HG02943 (cell line): ENCODE measurements around the gene HMG20A.
A peak's percentile ranks its signal among the peaks of the same experiment; 100 is the strongest.
"Not testable (repeated sequence)": the region's sequence is repeated elsewhere in the genome, so short reads cannot be mapped to it uniquely, and the experiment has no call there.

Source experiments
- ATAC-seq: cut with Tn5 transposase; IDR thresholded peaks from one replicate; pipeline ENCODE4 v1.9.1; 2021; ENCODE audit warnings: mild to moderate bottlenecking, low read depth, moderate library complexity; ENCODE audit not compliant: unreplicated experiment

The HMG20A gene

GRCh38 chr15:77406173-77406759, 14.4 kb upstream of the HMG20A start:
- not testable (repeated sequence) for ATAC-seq

DNA sequence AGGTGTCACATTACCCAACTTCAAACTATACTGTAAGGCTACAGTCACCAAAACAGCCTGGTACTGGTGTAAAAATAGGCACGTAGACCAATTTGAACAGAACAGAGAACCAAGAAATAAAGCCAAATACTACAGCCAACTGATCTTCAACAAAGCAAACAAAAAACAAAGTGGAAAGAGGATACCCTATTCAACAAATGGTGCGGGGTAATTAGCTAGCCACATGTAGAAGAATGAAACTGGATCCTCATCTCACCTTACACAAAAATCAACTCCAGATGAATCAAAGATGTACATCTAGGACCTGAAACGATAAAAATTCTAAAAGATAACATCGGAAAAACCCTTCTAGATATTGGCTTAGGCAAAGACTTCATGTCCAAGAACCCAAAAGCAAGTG, 13.8 kb upstream of the HMG20A start:
- ATAC-seq: no peak

DNA sequence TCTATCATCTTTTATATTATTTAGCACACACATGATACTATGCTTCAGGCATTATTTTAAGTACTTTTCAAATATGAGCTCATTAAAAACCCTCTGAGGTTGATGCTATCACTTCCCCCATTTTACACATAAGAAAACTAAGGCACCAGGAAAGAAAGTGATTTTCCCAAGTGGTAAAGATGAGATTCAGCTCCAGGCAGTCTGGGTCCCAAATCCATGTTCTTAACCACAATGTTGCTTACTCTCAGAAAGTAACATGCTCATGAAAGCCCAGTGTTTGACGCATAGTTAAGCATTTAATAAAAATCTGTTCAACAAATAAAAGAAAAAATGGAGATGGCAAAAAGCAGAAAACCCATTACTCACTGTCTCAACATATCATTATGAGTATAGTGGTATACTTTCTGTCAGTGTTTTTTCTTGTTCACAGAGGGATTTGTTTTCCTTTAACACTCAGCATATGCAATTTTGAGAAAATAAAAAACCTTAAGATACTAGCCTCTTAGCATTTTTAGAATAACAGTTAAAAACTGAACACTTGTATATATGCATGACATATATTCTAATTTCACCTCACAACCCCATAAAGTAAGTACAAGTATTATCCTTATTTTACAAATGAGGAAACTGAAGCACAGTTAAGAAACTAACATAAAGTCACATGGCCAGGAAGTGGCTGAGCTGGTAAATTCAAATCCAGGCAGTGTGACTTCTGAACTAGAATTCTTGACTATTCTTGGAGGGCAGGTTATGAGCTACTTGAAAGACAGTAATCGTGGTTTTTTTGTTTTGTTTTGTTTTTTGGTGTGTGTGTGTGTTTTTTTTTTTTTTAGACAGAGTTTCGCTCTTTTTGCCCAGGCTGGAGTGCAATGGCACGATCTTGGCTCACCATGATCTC, 11.2 kb upstream of the HMG20A start:
- no peak for ATAC-seq

DNA sequence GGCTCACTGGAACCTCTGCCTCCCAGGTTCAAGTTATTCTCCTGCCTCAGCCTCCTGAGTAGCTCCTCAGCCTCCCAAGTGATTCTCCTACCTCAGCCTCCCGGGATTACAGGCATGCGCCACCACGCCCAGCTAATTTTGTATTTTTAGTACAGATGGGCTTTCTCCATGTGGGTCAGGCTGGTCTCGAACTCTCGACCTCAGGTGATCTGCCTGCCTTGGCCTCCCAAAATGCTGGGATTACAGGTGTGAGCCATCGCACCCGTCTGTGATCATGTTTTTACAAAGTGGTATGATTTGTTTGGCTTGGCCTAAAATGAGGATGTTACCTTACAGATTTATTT, 10.6 kb upstream of the HMG20A start:
- ATAC-seq: not testable (repeated sequence)

DNA sequence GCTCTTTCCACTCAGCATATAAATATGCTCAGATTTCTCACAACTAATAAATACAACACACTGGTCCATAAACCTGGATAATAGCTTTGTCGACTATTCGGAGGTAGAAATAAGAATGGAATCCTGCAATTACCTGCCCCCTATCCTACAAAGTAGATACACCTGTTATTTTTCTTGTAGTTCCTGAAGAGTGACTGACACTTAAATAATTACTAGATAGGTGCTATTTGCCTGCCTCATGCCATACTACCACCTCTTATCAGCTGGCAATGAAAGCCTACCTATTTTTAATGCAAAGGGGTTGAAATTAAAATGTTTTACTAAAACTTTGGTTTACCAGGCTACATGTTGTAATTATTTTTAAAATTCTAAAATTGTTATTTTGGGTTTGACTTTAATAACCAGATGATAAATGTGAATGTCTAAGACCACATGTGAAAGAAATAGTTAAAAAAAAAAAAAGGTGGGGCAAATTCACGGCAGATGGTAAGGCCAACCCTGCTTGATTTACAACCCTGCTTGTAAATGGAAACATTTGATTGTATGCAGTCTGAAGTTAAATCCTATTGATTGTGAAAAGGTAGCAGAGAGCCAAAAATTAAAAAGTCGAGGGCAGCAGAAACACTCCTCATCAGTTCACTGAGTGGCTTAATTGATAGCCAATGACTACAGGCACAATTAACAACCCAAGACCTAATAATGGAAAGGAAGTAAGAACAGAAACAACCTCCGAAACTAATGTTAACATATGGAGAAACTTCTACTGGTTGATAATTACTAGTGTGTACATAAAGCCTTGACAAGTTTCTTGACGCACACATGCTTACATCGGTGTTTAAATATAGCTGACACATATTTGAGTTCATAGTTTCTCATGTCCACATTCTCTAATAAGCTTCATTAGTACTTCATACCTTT, 9.7 kb upstream of the HMG20A start:
- no peak for ATAC-seq

- no peak for ATAC-seq
Observed at GRCh38 chr15:77411619-77411976, 9.1 kb upstream of the HMG20A start.

- ATAC-seq: no peak
Observed at GRCh38 chr15:77412972-77413698, 7.6 kb upstream of the HMG20A start.

DNA sequence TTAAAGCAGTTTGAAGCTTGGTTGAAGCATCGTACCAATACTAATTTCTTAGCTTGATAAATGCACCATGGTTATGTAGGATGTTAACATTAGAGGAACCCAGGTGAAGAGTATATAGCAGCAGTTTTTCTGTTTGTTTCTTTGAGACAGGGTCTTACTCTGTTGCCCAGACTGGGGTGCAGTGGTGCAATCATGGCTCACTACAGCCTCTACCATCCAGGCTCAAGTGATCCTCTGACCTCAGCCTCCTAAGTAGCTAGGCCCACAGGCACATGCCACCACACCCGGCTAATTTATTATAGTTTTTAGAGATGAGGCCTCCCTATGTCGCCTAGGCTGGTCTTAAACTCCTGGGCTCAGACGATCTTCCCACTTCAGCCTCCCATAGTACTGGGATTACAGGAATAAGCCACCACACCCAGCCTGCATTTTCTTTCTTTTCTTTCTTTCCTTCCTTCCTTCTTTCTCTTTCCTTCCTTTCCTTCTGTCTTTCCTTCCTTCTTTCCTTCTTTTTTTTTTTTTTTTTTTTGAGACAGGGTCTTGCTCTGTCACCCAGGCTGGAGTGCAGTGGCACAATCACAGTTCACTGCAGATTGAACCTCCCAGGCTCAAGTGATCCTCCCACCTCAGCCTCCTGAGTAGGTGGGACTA, 6.9 kb upstream of the HMG20A start:
- ATAC-seq: no peak

- ATAC-seq: no peak
Observed at GRCh38 chr15:77414789-77415442, 5.8 kb upstream of the HMG20A start.

DNA sequence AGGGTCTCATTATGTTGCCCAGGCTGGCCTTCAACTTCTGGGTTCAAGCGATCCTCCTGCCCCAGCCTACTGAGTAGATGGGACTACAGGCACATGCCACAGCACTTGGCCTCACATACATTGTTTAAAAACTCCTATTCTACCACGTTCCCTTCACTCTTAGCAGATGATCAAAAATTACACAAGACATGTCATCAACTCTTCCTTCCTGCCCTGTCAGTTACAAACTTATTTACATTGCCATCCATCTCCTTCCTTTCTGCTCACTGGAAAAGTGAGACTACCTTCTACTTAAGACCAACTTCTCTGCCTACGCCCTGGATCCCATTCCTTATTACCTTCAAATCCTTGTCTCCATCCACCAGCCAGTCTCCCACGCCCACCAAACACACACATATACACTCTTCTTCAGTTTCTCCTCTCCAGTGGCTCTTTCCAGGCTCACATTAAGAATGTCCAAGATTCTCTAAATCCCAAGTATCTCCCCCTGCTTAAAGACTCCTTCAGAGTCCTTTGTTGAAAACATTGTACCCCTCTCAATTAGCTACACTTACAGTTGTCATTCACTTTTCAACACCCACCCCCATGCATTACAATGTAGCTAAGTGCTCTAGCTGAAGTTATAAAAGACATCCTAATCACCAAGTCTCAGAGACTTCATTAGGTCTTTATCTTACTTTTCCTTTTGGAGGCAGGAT, 5.1 kb upstream of the HMG20A start:
- ATAC-seq: no peak

DNA sequence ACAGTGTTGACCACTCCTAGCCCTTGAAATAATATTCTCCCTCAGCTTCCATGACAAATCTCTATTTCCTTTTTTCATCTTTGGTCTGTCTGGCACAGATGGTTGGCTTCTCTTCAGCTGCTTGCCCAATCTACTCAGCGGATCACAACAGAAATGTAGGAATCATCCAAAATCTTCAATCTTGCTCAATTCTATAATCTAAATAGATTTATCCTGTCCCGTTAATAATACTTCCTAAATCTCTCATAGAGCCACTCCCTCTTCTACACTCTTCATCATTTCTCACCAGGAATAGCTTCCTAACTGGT, 4.6 kb upstream of the HMG20A start:
- ATAC-seq: no peak

DNA sequence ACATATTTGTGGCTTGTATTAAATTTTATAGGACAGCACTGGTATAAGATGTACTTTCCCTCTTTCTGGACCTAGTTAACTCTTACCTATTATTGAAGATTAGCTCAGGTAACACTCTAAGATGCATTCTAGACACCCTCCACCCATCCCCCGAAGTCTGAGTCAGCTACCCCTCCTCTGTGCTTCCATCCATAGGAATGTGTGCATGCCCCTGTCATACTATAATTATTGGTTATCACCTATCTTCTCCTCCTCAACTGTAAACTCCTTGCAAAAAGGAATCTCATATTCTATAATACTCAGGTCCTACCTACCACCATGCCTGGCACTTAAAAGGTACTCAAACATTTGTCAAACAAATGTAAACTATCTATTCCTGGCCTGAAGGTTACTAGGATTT, 3.7 kb upstream of the HMG20A start:
- no peak for ATAC-seq

DNA sequence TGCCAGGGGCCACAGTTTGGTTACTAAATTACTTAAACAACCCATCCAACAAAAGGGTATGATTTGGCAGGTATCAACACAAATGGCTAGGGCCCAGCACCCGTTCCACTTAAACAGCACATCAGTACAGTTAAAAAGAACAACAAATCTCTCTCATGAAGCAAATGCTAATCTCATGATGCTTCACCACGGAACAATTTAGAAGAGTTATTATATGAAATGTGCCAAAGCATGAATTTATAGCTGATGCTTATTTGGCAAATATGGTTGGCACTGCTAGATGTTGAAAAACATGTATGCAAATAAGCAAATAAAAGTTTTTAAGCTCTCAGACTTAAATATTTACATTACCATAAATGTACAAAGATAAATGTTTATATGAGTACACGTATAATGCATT, 3.1 kb upstream of the HMG20A start:
- ATAC-seq: no peak

- no peak for ATAC-seq
Observed at GRCh38 chr15:77418391-77418965, 2.2 kb upstream of the HMG20A start.

- peak; percentile 10 for ATAC-seq
Observed at GRCh38 chr15:77418966-77419835, 1.5 kb upstream of the HMG20A start.

DNA sequence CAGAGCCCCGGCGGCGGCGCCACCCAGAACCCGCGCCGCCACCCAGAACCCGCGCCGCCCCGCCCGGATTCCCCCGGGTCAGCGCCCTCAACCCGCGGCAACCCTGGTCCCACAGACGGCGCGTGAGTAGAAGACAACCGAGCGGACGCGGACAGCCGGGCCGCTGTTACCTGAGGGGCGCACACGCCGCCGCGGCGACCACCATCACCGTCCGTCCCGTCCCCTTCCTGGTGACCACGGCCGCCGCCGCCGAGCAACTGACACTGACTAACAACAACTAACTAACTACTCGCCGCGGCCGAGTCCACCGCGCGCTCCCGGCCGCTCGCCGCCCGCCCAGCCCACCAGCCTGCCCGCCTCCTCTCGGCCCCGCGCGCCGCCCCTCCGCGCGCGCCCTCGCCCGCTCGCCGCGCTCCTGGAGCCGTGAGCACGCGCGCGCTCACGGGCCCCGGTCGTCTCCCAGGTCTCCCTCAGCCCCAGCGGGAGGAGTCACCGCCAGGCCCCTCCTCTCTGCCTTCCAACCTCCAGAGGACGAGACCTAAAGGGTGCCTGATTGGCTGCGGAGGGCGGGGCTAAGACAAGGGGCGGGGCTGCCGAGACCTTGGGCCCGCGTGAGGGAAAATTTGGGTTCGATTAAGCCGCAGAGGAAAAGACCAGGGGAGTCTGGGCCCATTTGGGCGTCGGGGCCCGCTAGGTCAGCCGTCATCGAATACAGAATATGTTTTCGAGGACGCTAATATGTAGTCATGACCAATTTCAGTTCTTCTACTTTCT, 665 bp upstream of the HMG20A start, which contains the start of gene PEAK1:
Gene PEAK1 (minus strand): TSS at position 269 of the 774 bp plus-strand sequence. CDS start 238,178 bp downstream, outside the sequence.
- ATAC-seq: peak; percentile 84

DNA sequence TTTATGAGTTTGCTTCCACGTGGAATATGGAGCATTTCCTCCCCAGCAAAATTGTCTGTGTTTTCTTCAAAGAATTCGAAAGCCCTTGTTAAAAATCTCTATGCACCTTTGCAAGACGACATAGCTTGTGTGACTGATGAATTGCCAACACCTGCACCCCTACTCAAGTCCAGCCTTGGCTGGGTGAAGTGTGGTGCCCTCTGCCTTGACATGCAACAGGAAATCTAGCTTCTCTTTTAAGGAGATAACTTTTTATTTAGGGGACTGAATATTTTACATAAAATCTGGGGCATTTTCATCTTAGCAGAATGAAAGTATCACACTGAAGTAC, 647 bp downstream of the HMG20A start:
- no peak for ATAC-seq
